ENCODE results near the gene BCHE.
"Not testable (repeated sequence)": the region's sequence is repeated elsewhere in the genome, so short reads cannot be mapped to it uniquely, and the experiment has no call there.

The BCHE gene

DNA sequence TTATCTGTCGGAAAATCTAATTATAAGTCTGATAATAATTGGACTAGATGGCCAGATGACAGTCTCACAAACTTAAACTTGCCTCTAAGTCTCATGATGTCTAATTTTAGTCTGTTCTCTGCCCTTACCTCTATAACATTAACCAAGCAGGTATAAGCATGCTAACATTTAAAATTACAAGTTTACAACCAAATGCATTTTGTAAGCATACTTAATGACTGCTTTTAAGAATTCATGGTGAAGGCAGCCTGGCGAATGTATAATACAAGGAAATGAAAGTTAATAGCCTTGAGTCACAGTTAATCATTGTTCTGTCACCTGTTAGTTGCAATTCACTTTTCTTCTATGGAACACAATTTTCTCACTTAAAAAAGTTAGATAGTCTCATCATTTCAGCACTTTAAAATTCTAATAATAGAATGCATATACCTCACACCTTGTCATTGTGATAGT, 16.5 kb downstream of the BCHE start:
- no peak overlapping the region for H3K4me3 ChIP-seq (replicated peaks; ENCODE audit: low read depth, low read length)
- TF ChIP-seq, protein P1, sequence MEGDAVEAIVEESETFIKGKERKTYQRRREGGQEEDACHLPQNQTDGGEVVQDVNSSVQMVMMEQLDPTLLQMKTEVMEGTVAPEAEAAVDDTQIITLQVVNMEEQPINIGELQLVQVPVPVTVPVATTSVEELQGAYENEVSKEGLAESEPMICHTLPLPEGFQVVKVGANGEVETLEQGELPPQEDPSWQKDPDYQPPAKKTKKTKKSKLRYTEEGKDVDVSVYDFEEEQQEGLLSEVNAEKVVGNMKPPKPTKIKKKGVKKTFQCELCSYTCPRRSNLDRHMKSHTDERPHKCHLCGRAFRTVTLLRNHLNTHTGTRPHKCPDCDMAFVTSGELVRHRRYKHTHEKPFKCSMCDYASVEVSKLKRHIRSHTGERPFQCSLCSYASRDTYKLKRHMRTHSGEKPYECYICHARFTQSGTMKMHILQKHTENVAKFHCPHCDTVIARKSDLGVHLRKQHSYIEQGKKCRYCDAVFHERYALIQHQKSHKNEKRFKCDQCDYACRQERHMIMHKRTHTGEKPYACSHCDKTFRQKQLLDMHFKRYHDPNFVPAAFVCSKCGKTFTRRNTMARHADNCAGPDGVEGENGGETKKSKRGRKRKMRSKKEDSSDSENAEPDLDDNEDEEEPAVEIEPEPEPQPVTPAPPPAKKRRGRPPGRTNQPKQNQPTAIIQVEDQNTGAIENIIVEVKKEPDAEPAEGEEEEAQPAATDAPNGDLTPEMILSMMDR (IDR thresholded peaks at IDR 0.05; ENCODE audit: low read length, missing control alignments): no peak
- DNase-seq (ENCODE audit: low read depth): no peak

DNA sequence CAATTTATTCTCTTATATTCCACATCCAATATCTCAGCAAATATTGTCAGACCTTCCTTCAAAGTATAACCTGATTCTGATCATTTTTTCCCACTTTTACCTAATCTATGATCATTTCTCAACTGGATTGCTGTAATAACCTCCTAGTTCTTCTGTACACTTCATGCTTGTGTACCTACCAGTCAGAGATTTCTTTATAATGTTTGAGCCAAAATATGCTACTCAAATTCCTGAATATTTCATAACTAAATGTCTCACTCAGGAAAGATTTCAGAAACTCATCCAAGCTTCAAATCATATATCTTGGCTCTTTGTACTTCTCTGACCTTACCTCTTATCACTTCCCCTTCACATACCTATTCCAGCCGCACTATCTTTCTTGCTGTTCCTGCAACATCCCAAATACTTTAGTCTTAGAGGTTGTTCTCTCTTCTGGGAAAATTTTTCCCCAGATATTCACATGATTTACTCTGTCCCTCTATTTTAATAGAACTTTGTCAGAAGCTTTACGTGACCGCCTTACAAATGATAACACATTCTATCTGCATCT, 20.0 kb downstream of the BCHE start:
- TF ChIP-seq, protein P1 (IDR thresholded peaks at IDR 0.05; ENCODE audit: low read length, missing control alignments): no peak
- peak; percentile 13 for DNase-seq (ENCODE audit: low read depth)
- no peak overlapping the region for H3K4me3 ChIP-seq (replicated peaks; ENCODE audit: low read depth, low read length)

DNA sequence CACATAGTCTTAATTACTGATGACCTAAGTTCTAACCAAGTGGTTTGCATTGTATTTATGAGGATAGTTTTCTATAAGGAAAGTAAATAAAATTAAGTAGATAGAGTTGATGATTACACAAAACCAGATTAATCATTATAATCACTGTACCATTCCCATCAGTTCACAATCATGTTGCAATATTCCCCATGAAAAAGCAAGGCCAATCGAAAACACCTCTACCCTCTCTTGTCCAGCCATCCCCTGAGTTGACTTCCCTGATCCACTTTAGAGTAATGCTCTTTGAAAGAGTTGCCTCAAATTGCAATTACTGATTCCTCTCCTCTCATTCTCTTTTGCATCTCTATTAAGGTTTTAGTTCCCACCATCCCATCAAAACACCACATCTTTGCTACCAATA, 21.0 kb downstream of the BCHE start:
- no peak overlapping the region for H3K4me3 ChIP-seq (replicated peaks; ENCODE audit: low read depth, low read length)
- TF ChIP-seq, protein P1 (IDR thresholded peaks at IDR 0.05; ENCODE audit: low read length, missing control alignments): no peak
- no peak for DNase-seq (ENCODE audit: low read depth)

DNA sequence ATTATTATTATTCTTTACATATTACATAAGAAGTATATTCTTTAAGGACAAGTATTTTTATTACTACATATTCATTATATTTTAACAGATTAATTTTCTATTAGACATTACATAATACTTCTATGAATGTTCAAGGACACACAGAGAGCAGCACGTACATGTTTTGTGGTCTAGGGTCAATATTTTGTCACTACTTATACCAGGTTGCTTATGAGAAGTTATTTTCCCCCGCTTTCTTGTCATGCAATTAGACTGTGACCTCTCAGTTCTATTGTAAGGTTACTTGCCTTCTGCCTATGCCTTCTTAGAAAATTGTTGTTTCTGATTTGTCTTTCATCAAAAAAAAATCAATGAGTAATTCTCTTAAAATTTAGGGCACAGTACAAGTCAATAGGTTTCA, 21.5 kb downstream of the BCHE start:
- TF ChIP-seq, protein P1 (IDR thresholded peaks at IDR 0.05; ENCODE audit: low read length, missing control alignments): no peak
- no peak overlapping the region for H3K4me3 ChIP-seq (replicated peaks; ENCODE audit: low read depth, low read length)
- DNase-seq (ENCODE audit: low read depth): no peak

DNA sequence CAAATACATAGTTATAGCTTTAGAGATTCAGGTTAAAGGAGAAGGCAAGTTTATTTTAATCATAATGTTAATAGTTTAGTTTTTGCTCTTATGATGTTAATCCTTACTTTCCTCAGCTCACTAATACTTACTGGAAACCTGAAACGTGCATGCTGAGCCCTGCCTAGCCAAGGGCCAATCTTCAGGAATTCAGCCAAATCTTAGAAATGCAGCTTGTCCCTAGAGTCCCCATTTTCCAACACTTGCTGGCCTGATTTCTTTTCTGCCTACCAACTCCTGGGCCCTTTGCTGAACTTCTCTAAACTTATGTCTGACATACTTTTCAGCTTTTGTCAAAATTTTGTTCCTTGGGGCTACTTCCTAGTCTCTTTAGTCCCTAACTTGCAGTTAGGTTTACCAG, 22.8 kb downstream of the BCHE start:
- no peak overlapping the region for H3K4me3 ChIP-seq (replicated peaks; ENCODE audit: low read depth, low read length)
- no peak for DNase-seq (ENCODE audit: low read depth)
- TF ChIP-seq, protein P1 (IDR thresholded peaks at IDR 0.05; ENCODE audit: low read length, missing control alignments): no peak

DNA sequence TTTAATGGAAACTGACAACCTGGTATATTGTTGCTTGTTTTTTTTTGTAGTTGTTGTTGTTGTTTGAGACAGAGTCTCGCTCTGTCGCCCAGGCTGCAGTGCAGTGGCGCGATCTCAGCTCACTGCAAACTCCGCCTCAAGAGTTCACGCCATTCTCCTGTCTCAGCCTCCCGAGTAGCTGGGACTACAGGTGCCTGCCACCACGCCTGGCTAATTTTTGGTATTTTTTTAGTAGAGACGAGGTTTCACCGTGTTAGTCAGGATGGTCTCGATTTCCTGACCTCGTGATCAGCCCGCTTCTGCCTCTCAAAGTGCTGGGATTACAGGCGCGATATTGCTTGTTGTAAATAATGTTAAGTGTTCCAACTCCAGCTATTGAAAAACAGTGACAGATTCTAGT, 29.3 kb downstream of the BCHE start:
- DNase-seq (ENCODE audit: low read depth); H3K4me3 ChIP-seq (replicated peaks; ENCODE audit: low read depth, low read length): not testable (repeated sequence)

DNA sequence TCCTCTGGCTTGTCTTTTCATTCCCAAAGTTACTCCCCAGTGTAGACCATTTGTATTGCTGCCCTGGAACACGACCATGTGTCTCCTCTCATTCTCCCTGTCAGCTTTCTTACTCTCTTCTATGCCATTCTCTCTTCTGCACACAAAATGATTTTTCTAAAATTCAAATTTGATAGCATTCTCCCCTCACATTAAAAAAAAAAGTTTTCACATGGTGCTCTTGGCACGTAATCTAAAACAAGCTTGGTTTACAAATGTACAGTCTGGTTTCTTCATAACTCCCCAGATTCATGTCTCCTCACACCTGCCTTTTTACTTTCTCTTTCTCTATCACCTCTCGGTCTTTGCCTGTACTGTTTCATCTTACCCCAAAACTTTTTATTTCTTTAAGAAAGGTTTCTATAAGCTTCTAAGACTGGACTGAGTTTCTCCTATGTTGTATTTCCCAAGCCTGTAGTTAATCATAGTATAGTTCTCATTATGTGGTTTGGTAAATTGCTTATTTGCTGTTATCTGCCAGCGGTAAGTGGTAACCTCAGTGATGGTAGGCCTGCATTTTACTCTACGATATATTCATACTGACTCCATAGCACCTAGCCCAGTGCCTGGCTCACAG, 31.2 kb downstream of the BCHE start:
- no peak for DNase-seq (ENCODE audit: low read depth)
- H3K4me3 ChIP-seq (replicated peaks; ENCODE audit: low read depth, low read length): no peak overlapping the region
- TF ChIP-seq, protein P1 (IDR thresholded peaks at IDR 0.05; ENCODE audit: low read length, missing control alignments): no peak
